HepG2 (cell line): Measurements from ENCODE around the gene PPP4C. TPM values are rescaled to one million over a fixed set of nuclear protein-coding genes. Genes with fewer than 3 reads are reported as not detected.
A peak's percentile ranks its signal among the peaks of the same experiment; 100 is the strongest.

ENCODE experiments used
- ATAC-seq: fragments of 200-7000 bp; cut with Tn5 transposase; 3 replicates; pipeline ENCODE4 v1.9.1; 2020; ENCODE audit warnings: mild to moderate bottlenecking, moderate library complexity
- BruUV-seq: library from RNA; stranded (reverse); fragments of 400-500 nt; replicated peaks from 2 replicates; lab custom pipeline; 2021; lab: Mats Ljungman, UMichigan
- CTCF ChIA-PET: fragments of 300-600 bp; formaldehyde crosslinking; extraction: SDS; loops from one replicate; lab custom pipeline; 2021; ENCODE audit warnings: low total read pairs, inconsistent platforms, low intra/inter-chr PET ratio; lab: Yijun Ruan, JAX
- POLR2A ChIA-PET: fragments of 350-600 bp; sonication (Branson Sonifier 250); formaldehyde crosslinking; loops from one replicate; lab custom pipeline; 2020; ENCODE audit warnings: antibody characterized with exemption, inconsistent platforms; lab: Yijun Ruan, JAX
- DNase-seq: peaks from one replicate; pipeline ENCODE4 v3.0.0-alpha.2; 2015; ENCODE audit warnings: low spot score
- FAIRE-seq: peaks from 3 replicates; lab custom pipeline; 2011; peaks lifted over from hg19 to GRCh38; lab: Jason Lieb, UNC
- H2AFZ ChIP-seq: one replicate; pipeline ENCODE4 v1.6.1; 2011; ENCODE audit warnings: low read length, inconsistent platforms
- H3K27ac ChIP-seq: fragments of 300-600 bp; 3 replicates; pipeline ENCODE4 v1.8.0; 2011; ENCODE audit warnings: mixed run types, mild to moderate bottlenecking, mixed read lengths, low read length, inconsistent platforms; ENCODE audit not compliant: insufficient read depth; ENCODE audit errors: extremely low read length
- H3K27me3 ChIP-seq, 2 experiments: fragments of 200-600 bp in 1 of 2; 2 replicates in 1 of 2; 3 replicates in 1 of 2; pipeline versions ENCODE4 v1.6.0 to v1.8.0; 2011; ENCODE audit warnings: low read length in 2 of 2, mild to moderate bottlenecking in 2 of 2, moderate library complexity in 2 of 2, inconsistent platforms in 1 of 2; ENCODE audit not compliant: insufficient read depth in 2 of 2, control insufficient read depth in 1 of 2
- H3K36me3 ChIP-seq, 2 experiments: fragments of 200-600 bp in 1 of 2; replicated peaks in 1 of 2; 2 replicates in 1 of 2; 3 replicates in 1 of 2; pipeline versions ENCODE4 v1.5.1 to v1.8.0; 2011; ENCODE audit warnings: low read length in 2 of 2, inconsistent platforms in 1 of 2; ENCODE audit not compliant: insufficient read depth in 2 of 2, control insufficient read depth in 1 of 2
- H3K4me1 ChIP-seq: 2 replicates; pipeline ENCODE4 v1.5.1; 2012; ENCODE audit warnings: low read length, inconsistent platforms; ENCODE audit not compliant: insufficient read depth
- H3K4me2 ChIP-seq: 2 replicates; pipeline ENCODE4 v1.6.0; 2011; ENCODE audit warnings: low read depth, low read length, inconsistent platforms
- H3K4me3 ChIP-seq, 3 experiments: fragments of 200-600 bp in 1 of 3; sonication (generic), shearing (Covaris generic) in 1 of 3; replicated peaks in 1 of 3; 2 replicates each; pipeline ENCODE4 v1.5.1; 2011 to 2016; ENCODE audit warnings: low read length in 3 of 3, inconsistent platforms in 2 of 3, low read depth in 2 of 3, mild to moderate bottlenecking in 2 of 3, control low read depth in 1 of 3, mixed read lengths in 1 of 3; ENCODE audit not compliant: insufficient read depth in 1 of 3
- H3K79me2 ChIP-seq: one replicate; pipeline ENCODE4 v1.6.1; 2011; ENCODE audit warnings: low read length, inconsistent platforms; ENCODE audit not compliant: insufficient read depth
- H3K9ac ChIP-seq: 2 replicates; pipeline ENCODE4 v1.6.0; 2011; ENCODE audit warnings: mild to moderate bottlenecking, low read depth, low read length, inconsistent platforms; ENCODE audit not compliant: insufficient read depth
- H3K9me3 ChIP-seq: 2 replicates; pipeline ENCODE4 v1.5.1; 2012; ENCODE audit warnings: mild to moderate bottlenecking, low read length
- H4K20me1 ChIP-seq: 2 replicates; pipeline ENCODE4 v1.6.0; 2011; ENCODE audit warnings: inconsistent platforms, mild to moderate bottlenecking, low read length, moderate library complexity; ENCODE audit not compliant: insufficient read depth
- AGO1 ChIP-seq: fragments of 200-400 bp; formaldehyde crosslinking; IDR thresholded peaks from 2 replicates; pipeline ENCODE4 v1.6.1; 2017; ENCODE audit warnings: mild to moderate bottlenecking, low read depth, low read length, moderate library complexity; ENCODE audit not compliant: poor library complexity, severe bottlenecking
- E2F5 ChIP-seq: sonication (generic); formaldehyde crosslinking; conservative IDR thresholded peaks from 2 replicates; pipeline ENCODE4 v1.4.0; 2020; ENCODE audit warnings: missing genetic modification reagents
- IRF2 ChIP-seq: IDR thresholded peaks from 2 replicates; pipeline ENCODE4 v1.6.1; 2018; ENCODE audit warnings: missing genetic modification reagents, missing compliant biosample characterization
- MZF1 ChIP-seq: sonication (generic); formaldehyde crosslinking; IDR thresholded peaks from 2 replicates; pipeline ENCODE4 v1.8.1; 2023; ENCODE audit warnings: mild to moderate bottlenecking, missing genetic modification reagents, borderline replicate concordance
- PAX8 ChIP-seq: sonication (generic); formaldehyde crosslinking; IDR thresholded peaks from 2 replicates; pipeline ENCODE4 v1.8.0; 2022; ENCODE audit warnings: mild to moderate bottlenecking, missing genetic modification reagents, borderline replicate concordance
- PBX2 ChIP-seq: IDR thresholded peaks from 2 replicates; pipeline ENCODE4 v1.6.1; 2016; ENCODE audit warnings: control low read depth
- RBAK ChIP-seq: sonication (generic); formaldehyde crosslinking; IDR thresholded peaks from 2 replicates; pipeline ENCODE4 v1.5.1; 2020; ENCODE audit warnings: mild to moderate bottlenecking, missing genetic modification reagents
- SRSF1 ChIP-seq: fragments of 200-400 bp; formaldehyde crosslinking; optimal IDR thresholded peaks from 2 replicates; pipeline ENCODE3; 2017; ENCODE audit warnings: mild to moderate bottlenecking, low read depth, low read length, moderate library complexity
- YEATS4 ChIP-seq: sonication (generic); formaldehyde crosslinking; IDR thresholded peaks from 2 replicates; pipeline ENCODE4 v1.4.0; 2020; ENCODE audit warnings: missing genetic modification reagents, borderline replicate concordance
- ZNF160 ChIP-seq: sonication (generic); formaldehyde crosslinking; IDR thresholded peaks from 2 replicates; pipeline ENCODE4 v1.8.0; 2022; ENCODE audit warnings: mild to moderate bottlenecking, inconsistent platforms, missing genetic modification reagents
- ZNF326 ChIP-seq: sonication (generic); formaldehyde crosslinking; IDR thresholded peaks from 2 replicates; pipeline ENCODE4 v1.4.0; 2020; ENCODE audit warnings: missing genetic modification reagents, borderline replicate concordance
- ZNF724P ChIP-seq: sonication (generic); formaldehyde crosslinking; IDR thresholded peaks from 2 replicates; pipeline ENCODE4 v1.8.0; 2022; ENCODE audit warnings: missing genetic modification reagents, borderline replicate concordance
- ZNF766 ChIP-seq: sonication (generic); formaldehyde crosslinking; IDR thresholded peaks from 2 replicates; pipeline ENCODE4 v1.5.0; 2020; ENCODE audit warnings: missing genetic modification reagents, borderline replicate concordance
- WGBS: methylation state at CpG from one replicate; pipeline ENCODE4 v1.1.6; 2017; ENCODE audit warnings: low lambda C conversion rate; 5-methylcytosine and 5-hydroxymethylcytosine counted together
- in situ Hi-C: cut with HindIII; loops from 2 replicates; pipeline ENCODE4 v1.10.0; 2017; ENCODE audit warnings: low pct_unique_long_range_greater_than_20kb; ENCODE audit not compliant: extremely low pct_ligation_motif_present
- intact Hi-C: fragments of 100-400 bp; cut with micrococcal nuclease; formaldehyde crosslinking; loops from one replicate; pipeline ENCODE4 v1.10.0; 2022; ENCODE audit not compliant: unreplicated experiment
- polyA plus RNA-seq, 8 experiments: library from polyadenylated mRNA; depleted of rRNA in 3 of 8; stranded (reverse) in 7 of 8; unstranded in 1 of 8; fragments of >200 nt; fragmentation: Illumina TruSeq in 4 of 8; extraction: Trizol in 4 of 8; gene quantifications; 2 replicates each; pipeline versions ENCODE4 v1.2.1 to v1.2.3, GENCODE V29; 2011 to 2016; ENCODE audit warnings: low read depth in 4 of 8, missing spikeins in 1 of 8, mixed read lengths in 1 of 8; ENCODE audit not compliant: insufficient read depth in 1 of 8
- total RNA-seq, 5 experiments: library from RNA; depleted of rRNA; stranded (reverse); fragments of >200 nt; fragmentation: Illumina TruSeq; extraction: Trizol; gene quantifications; 2 replicates each; pipeline ENCODE4 v1.2.3, GENCODE V29; 2016; ENCODE audit warnings: low read depth in 1 of 5
- TF ChIP-seq, protein P1 (sequence below): sonication (generic); formaldehyde crosslinking; IDR thresholded peaks from 2 replicates; pipeline ENCODE4 v1.5.0; 2020; ENCODE audit warnings: missing genetic modification reagents
- TF ChIP-seq, protein P2 (sequence below): sonication (generic); formaldehyde crosslinking; IDR thresholded peaks from 2 replicates; pipeline ENCODE4 v1.9.0; 2021; ENCODE audit warnings: missing genetic modification reagents, borderline replicate concordance
- TF ChIP-seq, protein P3 (sequence below): sonication (generic); formaldehyde crosslinking; IDR thresholded peaks from 2 replicates; pipeline ENCODE4 v1.9.0; 2021; ENCODE audit warnings: missing genetic modification reagents, mild to moderate bottlenecking, borderline replicate concordance

The PPP4C gene
- total and polyA plus RNA-seq, 2 of the 13 experiments (the other 11 are each of a cell fraction or from before 2014, with no cell fraction given): 176 to 220 TPM

DNA sequence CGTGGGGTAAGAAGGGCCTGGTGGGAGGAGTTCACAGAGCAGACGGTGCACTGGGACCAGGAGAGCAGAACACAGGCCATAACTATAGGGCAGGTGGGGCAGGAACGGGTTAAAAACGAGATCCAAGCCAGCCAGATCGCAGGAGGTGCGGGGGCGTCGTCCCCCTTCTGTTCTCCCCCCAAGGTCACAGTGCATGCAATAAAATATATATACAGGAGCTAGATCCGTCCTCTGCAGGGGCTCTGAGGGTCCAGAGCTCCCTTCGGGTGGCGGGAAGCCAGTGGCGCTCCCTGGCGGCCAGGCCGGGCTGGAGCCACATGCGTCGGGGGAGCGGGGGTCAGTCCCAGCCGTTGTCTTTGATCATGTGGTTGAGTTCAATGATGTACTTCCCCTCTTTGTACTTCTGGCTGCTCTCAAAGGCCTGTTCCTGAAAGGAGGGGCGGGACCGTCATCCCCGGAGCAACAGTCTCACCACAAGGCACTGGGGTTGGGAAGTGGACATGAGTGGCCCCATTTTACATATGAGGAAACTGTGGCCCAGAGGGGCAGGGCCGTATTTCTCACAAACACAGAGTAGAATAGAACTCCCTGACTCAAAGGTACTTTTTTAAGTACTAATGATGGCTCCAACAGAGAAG lies 16.7 kb downstream of the PPP4C start:
- Histone ChIP-seq H3K4me2 (peak overlapping the region; percentile 95), H3K27ac (peak overlapping the region; percentile 72), H3K9ac (peak overlapping the region; percentile 72), H2AFZ (no peak overlapping the region), H3K36me3 (no peaks in the 10 kb centered on the region; a peak in 1 of 5 replicates), H3K27me3 (no peaks in the 10 kb centered on the region; a peak in 1 of 5 replicates), H3K4me3 (peak overlapping the region; percentile 58 to 78 (median 67)), H4K20me1 (no peaks in the 10 kb centered on the region), H3K4me1 (peaks cover 77% of the 10 kb centered on the region), H3K79me2 (no peaks in the 10 kb centered on the region), H3K9me3 (peaks cover 9% of the 10 kb centered on the region)
- ChIA-PET CTCF (interaction anchor here (0.8 to 2.0 kb wide), 7 partner anchors 17 to 50 kb away, joined by 3 to 19 read pairs (median 4); partner anchors contain the start of gene GDPD3), POLR2A (interaction anchor here (1.0 to 6.0 kb wide), 11 partner anchors 11 to 317 kb away, joined by 3 to 120 read pairs (median 9); partner anchors contain the start of genes ALDOA, GDPD3, MAPK3 and PPP4C)
- FAIRE-seq (peak; percentile 89), ATAC-seq (peak; percentile 62), DNase-seq (peak; percentile 92)
- intact Hi-C loops (loop anchor here (1.0 kb wide), 2 partner anchors 26 to 50 kb away; no protein-coding TSS in a partner anchor), in situ Hi-C loops (loop anchor here (25.0 kb wide), 1 partner anchor 545 kb away; no protein-coding TSS in a partner anchor)
- WGBS: 5% methylated on average over 21 of the region's 22 CpGs
- BruUV-seq: no TSS peak
- TF ChIP-seq AGO1 (no peak), ZNF326 (CRISPR knock-in tag) (no peak), RBAK (CRISPR knock-in tag) (no peak), ZNF724P (0 out of 2 replicates have a peak, but pooled peaks have one; percentile 75), YEATS4 (CRISPR knock-in tag) (peak; percentile 84), ZNF766 (CRISPR knock-in tag) (peak; percentile 58; the same call in 1 of the 2 replicates), MZF1 (CRISPR knock-in tag) (no peak), ZNF160 (no peak), E2F5 (CRISPR knock-in tag) (peak; percentile 93), PBX2 (CRISPR knock-in tag) (no peak), PAX8 (0 out of 2 replicates have a peak, but pooled peaks have one; percentile 65), SRSF1 (no peak), IRF2 (CRISPR knock-in tag) (peak; percentile 76)
- TF ChIP-seq, protein P1, sequence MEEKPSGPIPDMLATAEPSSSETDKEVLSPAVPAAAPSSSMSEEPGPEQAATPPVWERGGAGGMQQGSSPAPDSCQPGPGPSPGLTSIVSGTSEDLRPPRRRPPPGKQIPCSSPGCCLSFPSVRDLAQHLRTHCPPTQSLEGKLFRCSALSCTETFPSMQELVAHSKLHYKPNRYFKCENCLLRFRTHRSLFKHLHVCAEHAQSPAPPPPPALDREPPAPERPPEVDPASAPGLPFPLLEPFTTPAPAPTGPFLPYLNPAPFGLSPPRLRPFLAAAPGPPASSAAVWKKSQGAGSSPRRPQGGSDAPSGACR (CRISPR knock-in tag): no peak; the same call in none of the 2 replicates
- TF ChIP-seq, protein P2, sequence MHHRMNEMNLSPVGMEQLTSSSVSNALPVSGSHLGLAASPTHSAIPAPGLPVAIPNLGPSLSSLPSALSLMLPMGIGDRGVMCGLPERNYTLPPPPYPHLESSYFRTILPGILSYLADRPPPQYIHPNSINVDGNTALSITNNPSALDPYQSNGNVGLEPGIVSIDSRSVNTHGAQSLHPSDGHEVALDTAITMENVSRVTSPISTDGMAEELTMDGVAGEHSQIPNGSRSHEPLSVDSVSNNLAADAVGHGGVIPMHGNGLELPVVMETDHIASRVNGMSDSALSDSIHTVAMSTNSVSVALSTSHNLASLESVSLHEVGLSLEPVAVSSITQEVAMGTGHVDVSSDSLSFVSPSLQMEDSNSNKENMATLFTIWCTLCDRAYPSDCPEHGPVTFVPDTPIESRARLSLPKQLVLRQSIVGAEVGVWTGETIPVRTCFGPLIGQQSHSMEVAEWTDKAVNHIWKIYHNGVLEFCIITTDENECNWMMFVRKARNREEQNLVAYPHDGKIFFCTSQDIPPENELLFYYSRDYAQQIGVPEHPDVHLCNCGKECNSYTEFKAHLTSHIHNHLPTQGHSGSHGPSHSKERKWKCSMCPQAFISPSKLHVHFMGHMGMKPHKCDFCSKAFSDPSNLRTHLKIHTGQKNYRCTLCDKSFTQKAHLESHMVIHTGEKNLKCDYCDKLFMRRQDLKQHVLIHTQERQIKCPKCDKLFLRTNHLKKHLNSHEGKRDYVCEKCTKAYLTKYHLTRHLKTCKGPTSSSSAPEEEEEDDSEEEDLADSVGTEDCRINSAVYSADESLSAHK: no peak
- TF ChIP-seq, protein P3, sequence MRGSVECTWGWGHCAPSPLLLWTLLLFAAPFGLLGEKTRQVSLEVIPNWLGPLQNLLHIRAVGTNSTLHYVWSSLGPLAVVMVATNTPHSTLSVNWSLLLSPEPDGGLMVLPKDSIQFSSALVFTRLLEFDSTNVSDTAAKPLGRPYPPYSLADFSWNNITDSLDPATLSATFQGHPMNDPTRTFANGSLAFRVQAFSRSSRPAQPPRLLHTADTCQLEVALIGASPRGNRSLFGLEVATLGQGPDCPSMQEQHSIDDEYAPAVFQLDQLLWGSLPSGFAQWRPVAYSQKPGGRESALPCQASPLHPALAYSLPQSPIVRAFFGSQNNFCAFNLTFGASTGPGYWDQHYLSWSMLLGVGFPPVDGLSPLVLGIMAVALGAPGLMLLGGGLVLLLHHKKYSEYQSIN: no peak
